GM18499 (cell line): ENCODE data around the gene TRPV6.

ENCODE experiments used
- ATAC-seq: cut with Tn5 transposase; IDR thresholded peaks from one replicate; pipeline ENCODE4 v1.9.1; 2021; ENCODE audit warnings: moderate number of reproducible peaks; ENCODE audit not compliant: insufficient read depth, unreplicated experiment

The TRPV6 gene

DNA sequence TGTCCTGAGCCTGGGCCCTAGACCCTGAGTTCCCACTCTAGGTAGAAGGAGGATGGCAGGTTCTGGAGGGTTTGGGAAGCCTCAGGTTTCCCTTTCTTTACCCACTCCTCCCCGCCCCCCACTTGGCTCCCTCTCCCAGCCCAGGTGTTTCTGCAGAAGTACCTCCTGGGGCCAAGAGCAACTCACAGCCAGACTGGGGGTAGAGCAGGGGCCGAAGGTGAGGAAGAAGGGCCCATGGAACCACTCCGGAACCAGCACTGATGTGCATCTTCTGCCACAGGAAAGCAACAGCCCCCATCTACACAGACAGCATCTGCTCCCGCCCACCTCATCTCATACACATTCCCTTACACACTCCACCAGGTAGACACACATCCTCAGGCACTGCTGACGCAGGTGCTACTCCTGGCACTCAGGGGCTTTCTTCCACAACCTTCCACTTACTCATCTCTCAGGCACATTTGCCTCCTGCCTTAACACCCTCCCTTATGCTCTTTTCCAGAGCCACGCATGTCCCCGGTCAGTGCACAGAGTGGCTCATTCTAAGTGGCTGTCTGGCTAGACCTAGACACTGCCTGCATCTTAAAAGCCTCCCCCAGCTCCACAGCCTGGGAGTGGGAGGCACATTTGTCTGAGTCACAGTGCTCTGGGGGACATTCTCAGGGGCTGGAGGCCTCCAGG lies 28.8 kb downstream of the TRPV6 start:
- no peak for ATAC-seq

DNA sequence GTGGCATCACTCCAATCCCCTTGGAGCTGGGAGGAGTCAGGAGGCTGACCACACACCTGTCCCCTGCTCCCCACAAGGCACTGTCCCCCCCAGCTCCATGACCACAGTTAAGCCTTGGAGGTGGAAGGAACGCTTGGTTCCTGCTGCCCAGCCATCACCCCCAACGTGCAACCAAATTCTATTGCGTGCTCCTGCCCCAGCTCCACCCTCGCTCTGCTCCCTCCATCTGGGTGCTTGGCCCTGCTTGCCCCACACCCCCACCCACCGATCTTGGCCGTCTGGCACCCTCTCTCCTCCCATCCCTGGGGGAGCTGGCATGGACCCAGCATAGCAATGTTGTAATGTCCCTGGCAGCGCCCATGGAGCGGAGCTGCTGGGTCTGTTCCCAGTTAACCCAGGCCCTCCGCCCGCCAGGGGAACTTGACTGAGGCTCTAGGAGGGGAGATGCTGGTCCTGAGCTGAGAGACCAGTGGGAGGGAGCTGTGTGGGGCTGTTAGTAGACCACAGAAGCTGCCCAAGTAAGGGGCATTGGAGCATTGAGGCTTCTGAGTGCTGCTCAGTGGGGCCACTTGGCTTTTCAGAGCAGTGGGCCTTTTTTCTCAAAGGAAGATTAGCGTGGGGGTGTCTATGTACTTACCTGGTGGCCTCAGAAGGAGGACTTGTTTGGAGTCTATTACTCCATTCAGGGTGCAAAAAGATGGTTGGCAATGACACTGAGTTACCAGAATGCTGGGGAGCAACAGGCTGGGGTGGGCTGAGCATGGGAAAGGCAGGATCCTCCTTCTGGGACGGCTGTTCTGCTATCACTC lies 29.6 kb downstream of the TRPV6 start:
- ATAC-seq: no peak

DNA sequence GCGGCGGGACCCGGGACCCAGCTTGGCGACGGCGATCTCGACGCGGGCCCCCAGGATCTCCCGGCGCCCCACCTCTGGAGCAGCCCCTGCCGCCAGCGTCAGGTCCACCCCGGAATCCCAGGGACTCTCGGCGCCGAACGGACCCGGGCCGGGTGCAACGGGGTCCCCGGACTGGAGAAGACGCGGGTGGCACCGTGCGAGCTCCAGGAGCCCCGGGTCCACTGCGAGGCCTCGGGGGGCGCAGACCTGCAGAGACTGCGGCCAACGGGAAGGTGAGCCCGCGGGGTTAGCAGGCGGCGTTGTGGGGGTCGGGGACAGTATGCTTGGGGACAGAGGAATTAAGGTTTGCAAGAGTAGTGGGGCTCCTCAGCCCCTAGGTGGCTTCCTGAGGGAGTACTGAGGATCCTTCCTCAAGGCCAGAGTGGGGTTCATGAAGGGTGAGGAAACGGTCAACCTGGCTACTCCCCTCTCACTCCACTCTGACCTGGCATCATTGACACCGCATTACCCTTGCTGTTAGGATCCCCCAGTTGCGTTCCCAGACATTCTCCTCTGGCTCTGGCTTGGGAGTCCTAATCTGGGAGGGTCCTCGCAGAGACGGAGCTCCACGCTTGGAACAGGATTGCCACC lies 30.3 kb downstream of the TRPV6 start:
- no peak for ATAC-seq

DNA sequence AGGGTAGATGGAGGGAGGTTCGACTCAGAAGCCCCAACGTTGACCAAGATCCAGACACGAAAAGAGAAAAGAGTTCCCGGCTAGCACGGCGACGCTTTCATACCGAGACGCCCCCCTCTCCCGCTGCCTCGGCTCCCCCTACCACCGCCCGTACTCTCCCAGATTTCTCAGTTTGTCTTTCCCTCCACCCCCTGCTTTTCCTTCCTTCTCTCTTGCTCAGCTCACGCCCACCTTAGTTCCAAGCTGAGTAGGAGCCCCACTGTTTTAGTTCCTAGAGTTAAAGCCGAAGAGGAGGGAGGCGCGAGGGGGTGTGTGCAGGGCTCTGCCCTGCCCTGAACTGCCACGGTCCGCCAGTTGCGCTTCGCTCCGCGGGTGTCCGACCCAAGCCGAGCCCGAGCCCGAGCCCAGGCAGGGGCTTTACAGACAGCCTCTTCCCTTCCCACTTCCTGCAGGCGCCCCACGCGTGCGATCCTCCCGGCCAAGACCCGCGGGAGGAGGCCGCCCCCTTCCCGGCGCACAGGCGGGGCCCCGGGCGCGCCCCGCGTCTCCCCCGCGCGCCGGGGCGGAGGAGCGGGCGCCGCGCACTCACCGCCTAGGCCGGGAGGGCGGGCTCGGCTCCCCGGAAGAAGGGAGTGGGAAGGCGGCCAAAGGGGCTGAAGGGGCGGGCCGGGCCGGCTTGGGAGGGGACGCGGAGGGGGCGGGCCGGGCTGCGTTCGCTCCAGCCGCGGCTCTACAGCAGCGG lies 31.0 kb downstream of the TRPV6 start, which contains the start of gene EPHB6:
TSS of gene EPHB6 (plus strand) at position 705 of the 742 bp plus-strand sequence. CDS start 8,152 bp downstream, outside the sequence.
- no peak for ATAC-seq

DNA sequence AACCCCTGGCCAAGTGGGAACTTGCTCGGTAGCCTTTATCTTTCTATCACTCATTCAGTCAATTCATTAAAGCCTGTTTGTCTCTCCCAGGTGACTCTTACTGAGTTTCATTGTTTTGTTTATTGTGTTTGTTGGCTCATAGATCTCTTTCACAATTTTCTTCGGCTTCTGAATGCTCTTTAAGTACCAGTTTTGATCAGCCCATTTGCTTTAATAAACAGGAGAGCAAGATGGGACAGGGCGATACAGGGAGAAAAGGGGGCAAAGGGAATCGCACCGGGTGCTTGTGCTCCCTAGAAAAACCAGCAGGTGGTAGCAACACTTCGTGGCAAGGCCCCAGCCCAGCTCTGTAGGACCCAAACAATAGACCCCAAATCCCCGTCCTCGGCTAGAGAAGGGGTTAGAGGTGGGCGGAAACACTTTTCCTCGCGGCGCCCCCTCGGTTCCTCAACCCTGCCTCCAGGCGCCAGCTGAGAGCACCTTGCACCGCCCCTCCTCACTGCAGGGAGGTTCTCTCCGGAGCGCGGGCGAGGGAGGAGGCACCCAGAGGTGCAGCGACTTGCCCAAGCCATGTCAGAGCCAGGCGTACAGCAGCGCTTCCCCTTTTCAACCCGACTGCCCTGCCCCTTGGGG lies 31.7 kb downstream of the TRPV6 start:
- peak; percentile 70 for ATAC-seq

DNA sequence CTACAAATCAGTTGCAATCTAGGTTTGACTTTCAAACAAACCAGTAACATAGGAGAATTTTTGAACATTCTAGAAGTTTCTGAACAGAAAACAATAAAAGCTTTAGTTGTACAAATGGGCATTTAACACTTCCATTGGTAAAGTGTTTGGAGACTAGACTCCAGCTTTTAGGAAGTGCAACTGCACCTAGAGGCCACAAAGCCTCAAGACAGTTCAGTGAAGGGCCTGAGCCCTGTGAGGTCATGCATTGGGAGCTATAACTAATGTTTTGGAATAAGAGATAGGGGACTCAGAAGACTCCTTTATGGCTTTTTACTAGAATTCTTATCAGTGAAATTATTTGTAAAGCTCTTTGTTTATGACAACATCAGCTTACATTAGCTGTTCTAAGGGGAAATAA lies 33.6 kb downstream of the TRPV6 start:
- no peak for ATAC-seq

DNA sequence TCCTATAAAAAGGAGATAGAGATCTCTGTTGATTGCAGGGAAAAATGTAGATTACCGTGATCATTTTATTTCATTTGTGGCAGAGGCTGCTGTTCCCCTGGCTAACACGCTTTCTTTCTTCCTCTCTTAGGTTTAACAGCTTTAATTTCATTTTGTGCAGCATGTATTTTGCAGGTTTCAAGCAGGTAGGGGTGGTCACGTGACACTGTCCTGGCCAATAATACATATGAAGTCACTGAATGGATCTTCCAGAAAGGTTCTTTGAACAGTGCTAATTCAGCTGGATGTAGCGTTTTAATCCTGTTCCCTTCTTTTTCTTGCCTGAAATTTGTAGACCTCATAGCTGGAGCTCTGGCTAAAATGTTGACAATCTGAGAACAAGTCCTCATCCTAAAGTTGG lies 34.3 kb downstream of the TRPV6 start:
- ATAC-seq: no peak

DNA sequence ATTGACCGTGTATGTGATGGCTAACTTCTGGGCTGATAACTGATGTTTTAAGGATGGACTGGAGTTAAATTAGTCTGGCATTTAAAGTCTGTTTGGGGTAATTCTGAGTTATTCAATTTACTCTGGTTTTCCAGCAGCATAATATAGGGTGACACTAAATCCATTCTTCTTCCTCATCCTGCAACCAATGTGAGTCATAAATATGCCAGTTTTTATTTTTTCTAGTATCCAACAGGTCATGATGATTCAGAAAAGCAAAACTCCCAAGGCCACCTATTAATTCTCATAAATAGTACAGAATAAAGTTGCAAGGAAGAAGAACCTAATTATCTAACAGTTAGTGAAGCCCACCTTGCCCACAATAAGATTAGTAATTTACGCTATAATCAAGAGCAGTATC lies 38.2 kb downstream of the TRPV6 start:
- no peak for ATAC-seq

DNA sequence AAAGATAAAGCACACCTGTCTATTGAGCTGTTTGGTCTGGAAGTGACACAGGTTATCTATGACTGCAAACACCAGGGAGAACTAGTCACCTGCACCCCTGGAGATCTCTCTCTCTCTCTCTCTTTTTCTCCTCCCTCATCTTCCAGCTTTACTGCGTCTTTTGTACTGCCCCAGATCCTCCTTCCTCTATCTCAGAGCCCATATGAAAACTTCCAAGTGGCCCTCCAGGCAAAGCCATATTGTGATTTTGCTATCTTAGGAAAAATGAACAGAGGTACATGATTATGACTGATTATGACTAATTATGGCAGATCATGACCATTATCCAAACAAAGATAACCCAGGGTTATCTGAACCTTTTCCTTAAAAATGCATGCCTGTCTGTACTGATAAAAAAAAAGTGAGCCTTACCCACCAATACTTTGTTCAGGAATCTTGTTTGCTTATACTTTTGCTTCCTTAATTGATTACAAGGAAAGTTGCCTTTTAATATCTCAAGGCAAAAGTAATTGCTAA lies 43.2 kb downstream of the TRPV6 start:
- ATAC-seq: no peak

DNA sequence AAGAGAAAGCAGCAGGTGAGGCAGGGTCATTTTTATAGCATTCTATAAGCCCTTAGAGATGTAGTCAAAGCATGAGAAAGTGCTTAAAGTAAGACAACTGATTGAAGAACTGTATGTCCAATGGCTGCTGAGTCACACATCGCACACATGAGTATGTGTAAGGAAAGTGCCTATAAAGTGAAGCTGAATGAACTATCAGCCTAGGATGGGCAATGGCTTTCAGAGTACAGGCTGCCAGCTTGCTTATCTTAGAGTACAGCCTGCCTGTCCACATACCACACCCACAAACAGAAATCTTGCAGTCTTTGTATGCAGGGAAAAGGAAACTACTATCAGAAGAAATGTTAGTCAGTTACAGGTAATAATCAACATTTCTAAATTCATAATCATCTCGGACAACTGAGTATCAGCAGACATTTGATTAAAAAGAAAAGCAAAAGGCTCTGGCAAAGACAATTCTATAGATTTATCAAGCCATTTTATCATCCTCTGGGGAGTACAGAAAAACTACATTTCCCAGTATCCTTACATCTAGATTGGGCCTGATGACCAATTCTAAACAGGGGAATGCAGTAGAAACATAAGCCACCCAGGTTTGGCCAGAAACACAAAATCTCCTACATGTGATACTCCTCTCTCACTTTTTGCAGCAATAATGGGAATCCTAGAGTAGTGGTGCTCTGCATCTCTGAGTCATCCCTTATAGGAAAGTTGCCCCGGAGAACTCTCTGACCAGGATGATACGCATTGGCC lies 46.9 kb downstream of the TRPV6 start:
- no peak for ATAC-seq

DNA sequence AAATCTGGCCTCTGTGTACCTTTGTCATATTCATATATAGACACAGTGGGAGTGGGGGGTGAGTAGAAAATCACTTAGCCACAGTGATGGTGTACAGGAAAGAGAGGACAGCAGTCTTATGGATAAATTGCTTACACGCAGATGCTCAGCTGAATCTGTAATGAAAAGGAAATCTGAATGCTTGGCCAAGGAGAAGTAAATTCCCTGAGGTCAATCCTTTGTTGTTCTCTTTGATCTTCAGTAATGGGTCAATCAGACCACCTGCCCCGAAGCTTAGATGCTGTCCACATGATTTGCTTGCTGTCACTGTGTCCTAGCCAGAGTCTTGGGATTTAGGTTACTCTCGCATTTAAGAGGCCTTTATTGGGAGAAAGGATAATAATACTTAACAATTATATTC lies 49.1 kb downstream of the TRPV6 start:
- ATAC-seq: no peak

DNA sequence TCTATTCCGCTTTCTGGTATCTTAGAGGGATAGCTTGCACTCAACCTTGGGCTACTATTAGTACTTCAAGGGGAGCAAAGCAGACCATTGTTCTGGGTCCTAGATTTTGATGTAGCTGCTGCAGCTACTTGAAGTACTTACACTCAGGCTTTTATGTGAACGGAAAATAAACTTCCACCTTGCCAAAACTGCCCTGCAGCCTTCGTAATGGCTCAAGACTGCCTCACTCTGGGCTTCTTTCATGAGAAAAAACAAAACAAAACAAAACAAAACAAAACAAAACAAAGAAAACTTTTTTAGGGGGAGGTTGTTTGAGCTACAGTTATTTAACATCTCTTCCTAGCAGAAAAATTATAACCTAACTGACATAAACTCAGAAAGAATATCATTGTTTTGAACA lies 50.1 kb downstream of the TRPV6 start:
- no peak for ATAC-seq

DNA sequence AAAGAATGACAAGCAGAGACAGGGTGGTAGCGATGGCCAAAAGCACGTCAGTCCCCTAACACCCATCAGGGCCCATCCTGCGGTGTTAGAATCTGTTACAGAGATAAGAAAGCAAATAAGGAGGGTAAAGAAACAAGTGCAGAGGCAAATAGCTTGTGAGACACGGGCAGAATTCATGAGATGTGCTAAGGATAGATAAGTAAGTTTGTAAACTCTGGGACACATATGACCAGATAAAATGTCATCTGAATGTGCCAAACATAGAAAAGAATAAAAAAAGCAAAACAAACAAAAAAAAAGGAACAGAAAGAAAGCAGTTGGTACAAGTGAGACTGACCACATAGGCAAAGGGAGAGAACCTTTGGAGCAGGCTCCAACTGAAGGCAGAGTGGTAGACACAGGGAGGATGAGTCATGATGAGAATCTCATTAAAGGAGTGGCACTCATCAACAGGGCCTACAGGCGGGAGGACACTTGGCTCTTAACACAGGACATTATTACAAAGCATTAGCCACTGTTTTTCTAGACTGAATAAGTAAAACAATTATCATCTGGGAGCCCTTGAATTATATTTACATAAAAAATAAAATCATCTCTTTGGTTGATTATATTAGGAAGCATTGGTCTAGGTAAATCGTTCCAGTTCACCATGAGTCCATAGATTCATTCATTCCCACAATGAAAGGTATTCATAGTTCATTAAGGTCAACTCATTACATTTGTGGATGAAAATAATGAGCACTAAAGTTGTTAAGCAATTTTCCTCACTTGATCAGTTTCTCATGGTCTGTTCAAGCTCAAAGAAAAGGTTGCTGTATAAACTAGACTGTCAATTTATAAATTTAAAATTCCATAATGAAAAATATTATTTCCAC lies 52.1 kb downstream of the TRPV6 start:
- ATAC-seq: peak; percentile 73

DNA sequence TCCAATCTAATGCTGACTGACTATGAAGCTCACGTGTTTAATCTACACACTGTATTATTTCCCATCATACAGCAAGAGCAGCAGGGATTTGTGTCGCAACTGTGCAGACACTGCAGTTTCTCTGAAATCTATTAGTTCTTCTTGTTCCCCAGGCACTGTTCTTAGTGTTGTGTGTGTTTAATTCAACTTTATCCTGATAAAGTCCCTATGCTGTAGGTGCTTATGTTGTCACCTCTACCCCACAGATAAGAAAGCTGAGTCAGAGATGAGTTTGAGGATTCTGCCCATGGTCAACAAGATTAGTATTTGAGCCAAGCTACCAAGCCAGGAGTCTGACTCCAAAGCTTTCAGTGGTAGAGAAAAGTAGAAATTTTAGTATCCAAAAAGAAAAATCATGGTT lies 53.1 kb downstream of the TRPV6 start:
- no peak for ATAC-seq

DNA sequence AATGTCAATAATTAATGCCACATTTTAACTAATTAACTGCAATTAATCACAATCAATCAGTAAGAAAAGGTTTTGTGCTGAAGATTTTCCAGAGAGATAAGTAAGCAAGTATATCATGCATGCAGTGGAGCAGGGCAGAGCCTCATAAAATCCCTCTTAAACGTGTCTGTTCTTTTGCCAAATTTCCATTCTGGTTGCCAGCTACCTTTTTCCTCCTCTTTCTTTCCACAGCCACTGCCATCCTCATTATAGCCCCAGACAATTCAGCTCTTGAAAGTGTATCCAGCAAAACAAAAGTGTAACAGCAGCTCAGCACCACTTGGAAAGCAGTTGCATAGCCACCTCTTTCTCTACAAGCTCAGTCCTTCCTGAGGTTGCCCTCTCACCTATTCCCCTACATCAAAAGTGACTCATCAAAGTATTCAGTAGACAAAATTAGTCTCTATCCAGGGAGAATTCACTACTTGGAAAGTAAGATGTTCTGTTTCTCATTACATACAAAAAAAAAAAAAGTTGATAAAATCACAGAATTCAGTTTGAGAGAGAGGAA lies 57.5 kb downstream of the TRPV6 start:
- no peak for ATAC-seq

DNA sequence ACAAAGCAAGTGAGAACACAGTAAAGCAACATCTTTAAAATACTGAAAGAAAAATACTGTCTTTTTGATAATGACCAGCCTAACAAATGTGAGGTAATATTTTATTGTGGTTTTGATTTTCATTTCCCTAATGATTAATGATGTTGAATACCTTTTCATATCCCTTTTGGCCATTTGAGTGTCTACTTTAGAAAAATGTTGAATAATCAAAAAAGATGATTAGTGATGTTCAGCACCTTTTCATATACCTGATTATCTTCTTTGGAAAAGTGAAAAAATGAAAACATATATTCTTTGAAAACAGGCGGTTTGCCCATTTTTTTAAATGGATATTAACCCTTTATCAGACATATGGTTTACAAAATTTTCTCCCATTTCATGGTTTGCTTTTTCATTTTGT lies 62.8 kb downstream of the TRPV6 start:
- no peak for ATAC-seq
